Measurements from ENCODE around the gene SLC48A1.

The SLC48A1 gene

GRCh38 chr12:47789141-47789540 is 16.1 kb downstream of the SLC48A1 start:
- ChIA-PET CTCF (interaction anchor here (2.3 to 39.4 kb wide), 6 partner anchors 9 to 73 kb away, joined by 7 to 751 read pairs (median 44); partner anchors contain the start of gene SLC48A1), POLR2A (no interaction called here)
- TF ChIP-seq CTCF (IDR thresholded peaks at IDR 0.05; ENCODE audit: insufficient read depth, low read length, missing control alignments) = no peak
- H3K4me3 ChIP-seq (ENCODE audit: low read depth, low read length) = no peak overlapping the region
- no peak for DNase-seq (ENCODE audit: low read depth, low spot score)

- no peak for DNase-seq (ENCODE audit: low read depth, low spot score)
- POLR2A ChIA-PET = interaction anchor here (0.5 to 0.9 kb wide), 2 partner anchors 8 to 28 kb away, joined by 3 read pairs; no protein-coding TSS in a partner anchor
- no peak for TF ChIP-seq CTCF (IDR thresholded peaks at IDR 0.05; ENCODE audit: insufficient read depth, low read length, missing control alignments)
- CTCF ChIA-PET = interaction anchor here (0.8 to 39.4 kb wide), 8 partner anchors 9 to 157 kb away, joined by 3 to 751 read pairs (median 20); partner anchors contain the start of gene SLC48A1
- no peak overlapping the region for H3K4me3 ChIP-seq (ENCODE audit: low read depth, low read length)
Observed at GRCh38 chr12:47789712-47790489, 16.9 kb downstream of the SLC48A1 start.

- TF ChIP-seq CTCF (IDR thresholded peaks at IDR 0.05; ENCODE audit: insufficient read depth, low read length, missing control alignments) = no peak
- POLR2A ChIA-PET = no interaction called here
- DNase-seq (ENCODE audit: low read depth, low spot score) = no peak
- CTCF ChIA-PET = interaction anchor here (0.8 to 39.4 kb wide), 9 partner anchors 8 to 156 kb away, joined by 3 to 751 read pairs (median 7); partner anchors contain the start of gene SLC48A1
- H3K4me3 ChIP-seq (ENCODE audit: low read depth, low read length) = no peak overlapping the region
Observed at GRCh38 chr12:47790676-47791350, 17.8 kb downstream of the SLC48A1 start.

- ChIA-PET CTCF (interaction anchor here (1.0 to 39.4 kb wide), 6 partner anchors 16 to 75 kb away, joined by 3 to 751 read pairs (median 44); partner anchors contain the start of gene SLC48A1), POLR2A (no interaction called here)
- H3K4me3 ChIP-seq (ENCODE audit: low read depth, low read length) = no peak overlapping the region
Observed at GRCh38 chr12:47791351-47791746, 18.3 kb downstream of the SLC48A1 start.

GRCh38 chr12:47791874-47792273 is 18.8 kb downstream of the SLC48A1 start:
- ChIA-PET CTCF (interaction anchor here (1.0 to 39.4 kb wide), 6 partner anchors 16 to 77 kb away, joined by 3 to 751 read pairs (median 26); partner anchors contain the start of gene SLC48A1), POLR2A (no interaction called here)
- DNase-seq (ENCODE audit: low read depth, low spot score) = no peak
- no peak overlapping the region for H3K4me3 ChIP-seq (ENCODE audit: low read depth, low read length)
- TF ChIP-seq CTCF (IDR thresholded peaks at IDR 0.05; ENCODE audit: insufficient read depth, low read length, missing control alignments) = no peak

More at GRCh38 chr12:47791351-47791746, 18.3 kb downstream of the SLC48A1 start:
- no peak for TF ChIP-seq CTCF (IDR thresholded peaks at IDR 0.05; ENCODE audit: insufficient read depth, low read length, missing control alignments)
- DNase-seq (ENCODE audit: low read depth, low spot score) = no peak

Measured in AG04449 (cell line).